B cell (primary cell): ENCODE measurements around the gene MAP1LC3B2. TPM values are rescaled to one million over a fixed set of nuclear protein-coding genes. Genes with fewer than 3 reads are reported as not detected.
A peak's percentile ranks its signal among the peaks of the same experiment; 100 is the strongest.

ENCODE experiments used
- ATAC-seq: fragments of 200-7000 bp; cut with Tn5 transposase; one replicate; pipeline ENCODE4 v1.10.0; 2021; ENCODE audit warnings: low read depth, mild to moderate bottlenecking, moderate number of reproducible peaks, moderate library complexity
- CTCF ChIA-PET: fragments of 350-600 bp; sonication (Branson Sonifier 250); formaldehyde crosslinking; loops from one replicate; lab custom pipeline; 2021; ENCODE audit warnings: antibody characterized with exemption, inconsistent platforms; lab: Charles Lee
- POLR2A ChIA-PET: fragments of 350-600 bp; sonication (Branson Sonifier 250); formaldehyde crosslinking; loops from one replicate; lab custom pipeline; 2021; ENCODE audit warnings: antibody characterized with exemption; lab: Charles Lee
- DNase-seq: peaks from one replicate; pipeline ENCODE4 v3.0.0; 2013
- H2AFZ ChIP-seq: 2 replicates; pipeline ENCODE4 v1.6.1; 2012; ENCODE audit warnings: mild to moderate bottlenecking, low read depth, low read length; ENCODE audit not compliant: insufficient read depth, poor library complexity, severe bottlenecking
- H3K27ac ChIP-seq, 2 donors: 1 replicate in 1 of 2; 2 replicates in 1 of 2; pipeline ENCODE4 v1.5.1; 2012 to 2013; ENCODE audit warnings: low read length in 2 of 2, mild to moderate bottlenecking in 2 of 2, moderate library complexity in 1 of 2
- H3K27me3 ChIP-seq, 4 experiments: fragments of 200-600 bp in 1 of 4; sonication (generic) in 1 of 4; replicated peaks in 1 of 4; 1 replicate in 2 of 4; 2 replicates in 2 of 4; pipeline versions ENCODE4 v1.6.1 to v1.7.0; 2013 to 2016; ENCODE audit warnings: low read length in 3 of 4, mild to moderate bottlenecking in 2 of 4, mixed read lengths in 1 of 4, moderate library complexity in 1 of 4; ENCODE audit not compliant: insufficient read depth in 4 of 4, control insufficient read depth in 3 of 4; ENCODE audit errors: control extremely low read depth in 1 of 4
- H3K36me3 ChIP-seq, 2 experiments: replicated peaks in 1 of 2; 1 replicate in 1 of 2; 2 replicates in 1 of 2; pipeline versions ENCODE4 v1.6.1 to v1.7.1; 2013; ENCODE audit warnings: low read length in 1 of 2; ENCODE audit not compliant: insufficient read depth in 2 of 2, control insufficient read depth in 1 of 2; ENCODE audit errors: control extremely low read depth in 1 of 2, extremely low read depth in 1 of 2
- H3K4me1 ChIP-seq, 2 donors: fragments of 200-600 bp in 1 of 2; sonication (generic) in 1 of 2; 1 replicate in 1 of 2; 2 replicates in 1 of 2; pipeline versions ENCODE4 v1.5.1 to v1.6.1; 2013 to 2017; ENCODE audit warnings: low read length in 2 of 2; ENCODE audit not compliant: control insufficient read depth in 2 of 2, insufficient read depth in 2 of 2
- H3K4me2 ChIP-seq: replicated peaks from 2 replicates; pipeline ENCODE3; 2012; ENCODE audit warnings: mild to moderate bottlenecking, low read depth, low read length; ENCODE audit not compliant: poor library complexity, severe bottlenecking
- H3K4me3 ChIP-seq, 5 experiments: fragments of 200-600 bp in 1 of 5; sonication (generic) in 1 of 5; 1 replicate in 3 of 5; 2 replicates in 2 of 5; pipeline versions ENCODE4 v1.5.1 to v1.7.0; 2011 to 2016; ENCODE audit warnings: low read length in 4 of 5, mild to moderate bottlenecking in 4 of 5, low read depth in 2 of 5, control low read depth in 1 of 5, moderate library complexity in 1 of 5; ENCODE audit not compliant: insufficient read depth in 1 of 5; ENCODE audit errors: control extremely low read depth in 1 of 5, extremely low read depth in 1 of 5
- H3K79me2 ChIP-seq: fragments of 200-600 bp; sonication (generic); one replicate; pipeline ENCODE4 v1.6.0; 2016; ENCODE audit warnings: low read length; ENCODE audit not compliant: control insufficient read depth, insufficient read depth
- H3K9ac ChIP-seq: fragments of 200-600 bp; sonication (generic); 2 replicates; pipeline ENCODE4 v1.6.1; 2017; ENCODE audit warnings: mild to moderate bottlenecking, low read length, moderate library complexity
- H3K9me3 ChIP-seq, 3 donors: one replicate each; pipeline versions ENCODE4 v1.6.1 to v1.7.1; 2013; ENCODE audit warnings: low read length in 2 of 3; ENCODE audit not compliant: control insufficient read depth in 2 of 3, insufficient read depth in 1 of 3; ENCODE audit errors: control extremely low read depth in 1 of 3
- H4K20me1 ChIP-seq: 2 replicates; pipeline ENCODE4 v1.6.0; 2012; ENCODE audit warnings: mild to moderate bottlenecking, low read length; ENCODE audit not compliant: insufficient read depth, control insufficient read depth, poor library complexity, severe bottlenecking
- H3K27ac Mint-ChIP-seq: one replicate; pipeline ENCODE4 v1.8.0; 2021; ENCODE audit warnings: mixed read lengths
- H3K27me3 Mint-ChIP-seq: one replicate; pipeline ENCODE4 v1.8.0; 2021; ENCODE audit warnings: mixed read lengths
- H3K4me1 Mint-ChIP-seq: one replicate; pipeline ENCODE4 v1.8.0; 2021; ENCODE audit warnings: mixed read lengths
- H3K4me3 Mint-ChIP-seq: one replicate; pipeline ENCODE4 v1.8.0; 2021; ENCODE audit warnings: mixed read lengths
- H3K9me3 Mint-ChIP-seq: one replicate; pipeline ENCODE4 v1.8.0; 2022; ENCODE audit warnings: mixed read lengths; ENCODE audit not compliant: insufficient read depth
- EZH2 ChIP-seq: IDR thresholded peaks from 2 replicates; pipeline ENCODE4 v1.6.1; 2012; ENCODE audit warnings: borderline replicate concordance, low read depth, mild to moderate bottlenecking, moderate library complexity, low read length; ENCODE audit not compliant: insufficient read depth, poor library complexity, severe bottlenecking
- WGBS: methylation state at CpG from one replicate; pipeline ENCODE4 v1.1.5; 2013; ENCODE audit warnings: missing lambda C conversion rate; ENCODE audit not compliant: insufficient coverage; 5-methylcytosine and 5-hydroxymethylcytosine counted together
- intact Hi-C: fragments of 100-400 bp; cut with micrococcal nuclease; formaldehyde crosslinking; loops from one replicate; pipeline ENCODE4 v1.10.0; 2022
- polyA plus RNA-seq: library from polyadenylated mRNA; depleted of rRNA; stranded (reverse); fragments of >200 nt; gene quantifications from 2 replicates; pipeline ENCODE4 v1.2.3, GENCODE V29; 2012
- total RNA-seq, 2 donors: library from RNA; stranded (reverse); fragments of 120-200 nt in 1 of 2; gene quantifications; 1 replicate in 1 of 2; 2 replicates in 1 of 2; pipeline versions ENCODE4 v1.2.3 to v1.2.4, GENCODE V29; 2013 to 2022
- TF ChIP-seq, protein P1 (sequence below): fragments of 200-600 bp; IDR thresholded peaks from one replicate; pipeline ENCODE4 v1.8.0; 2022; ENCODE audit warnings: antibody characterized with exemption, mild to moderate bottlenecking

The MAP1LC3B2 gene
- total and polyA plus RNA-seq, 2 donors (not counting 1 experiment from before 2014, with no cell fraction given) = 0.28 to 1.0 TPM

DNA sequence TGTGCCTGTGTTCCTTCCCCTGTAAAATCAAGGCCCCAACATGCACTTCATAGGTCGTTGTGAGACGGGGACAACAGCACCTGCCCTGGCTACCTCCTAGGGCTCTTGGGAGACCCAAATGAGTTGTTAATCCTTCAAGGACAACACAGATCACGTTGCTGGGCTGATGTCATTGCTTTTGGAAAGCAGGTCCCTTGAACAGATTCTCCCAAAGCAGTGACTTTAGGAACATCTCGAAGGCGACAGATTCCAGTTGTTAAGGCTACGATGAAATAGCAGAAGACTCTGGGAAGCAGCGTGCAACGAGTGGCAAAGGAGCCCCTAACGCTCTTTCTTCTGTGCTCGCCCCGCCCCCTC, 26.2 kb upstream of the MAP1LC3B2 start:
- CTCF ChIA-PET = interaction anchor here (0.9 to 1.6 kb wide), 6 partner anchors 27 to 275 kb away, joined by 3 to 11 read pairs (median 4); partner anchors contain the start of gene MAP1LC3B2
- WGBS = 2% methylated on average over 11 of the region's 11 CpGs
- Histone ChIP-seq H3K79me2 (no peaks in the 10 kb centered on the region), H3K4me1 (peaks cover 31 to 37% of the 10 kb centered on the region in 2 donors), H3K9me3 (no peaks in the 10 kb centered on the region), H2AFZ (peak overlapping the region; percentile 89), H3K27me3 (no peaks in the 10 kb centered on the region), H3K9ac (peak overlapping the region; percentile 87), H3K27ac (no peak overlapping the region), H3K36me3 (no peaks in the 10 kb centered on the region), H3K4me2 (peak overlapping the region; percentile 99), H4K20me1 (no peaks in the 10 kb centered on the region), H3K4me3 (peak overlapping the region in 4 of 5 experiments; percentile 53 to 96 (median 74))
- H3K9me3 Mint-ChIP-seq = no peaks in the 10 kb centered on the region
- ATAC-seq (peak; percentile 4), DNase-seq (no peak)
- POLR2A ChIA-PET = interaction anchor here (3.0 kb wide), 1 partner anchor 26 kb away, joined by 21 read pairs; the partner anchor contains the start of gene MAP1LC3B2
- H3K27ac Mint-ChIP-seq = no peak overlapping the region
- no peaks in the 10 kb centered on the region for H3K27me3 Mint-ChIP-seq
- peaks cover 45% of the 10 kb centered on the region for H3K4me1 Mint-ChIP-seq
- H3K4me3 Mint-ChIP-seq = peak overlapping the region; percentile 85
- TF ChIP-seq, protein P1, sequence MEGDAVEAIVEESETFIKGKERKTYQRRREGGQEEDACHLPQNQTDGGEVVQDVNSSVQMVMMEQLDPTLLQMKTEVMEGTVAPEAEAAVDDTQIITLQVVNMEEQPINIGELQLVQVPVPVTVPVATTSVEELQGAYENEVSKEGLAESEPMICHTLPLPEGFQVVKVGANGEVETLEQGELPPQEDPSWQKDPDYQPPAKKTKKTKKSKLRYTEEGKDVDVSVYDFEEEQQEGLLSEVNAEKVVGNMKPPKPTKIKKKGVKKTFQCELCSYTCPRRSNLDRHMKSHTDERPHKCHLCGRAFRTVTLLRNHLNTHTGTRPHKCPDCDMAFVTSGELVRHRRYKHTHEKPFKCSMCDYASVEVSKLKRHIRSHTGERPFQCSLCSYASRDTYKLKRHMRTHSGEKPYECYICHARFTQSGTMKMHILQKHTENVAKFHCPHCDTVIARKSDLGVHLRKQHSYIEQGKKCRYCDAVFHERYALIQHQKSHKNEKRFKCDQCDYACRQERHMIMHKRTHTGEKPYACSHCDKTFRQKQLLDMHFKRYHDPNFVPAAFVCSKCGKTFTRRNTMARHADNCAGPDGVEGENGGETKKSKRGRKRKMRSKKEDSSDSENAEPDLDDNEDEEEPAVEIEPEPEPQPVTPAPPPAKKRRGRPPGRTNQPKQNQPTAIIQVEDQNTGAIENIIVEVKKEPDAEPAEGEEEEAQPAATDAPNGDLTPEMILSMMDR = no peak
- no peak for TF ChIP-seq EZH2
- intact Hi-C loops = loop anchor here (1.0 to 10.0 kb wide), 4 partner anchors 25 to 256 kb away; partner anchors contain the start of genes MAP1LC3B2 and MED13L
